ENCODE data around the gene ZGPAT.

Gene ZGPAT

GRCh38 chr20:63706027-63706695, 1.7 kb upstream of the ZGPAT start:
- DNase-seq (ENCODE audit: low read depth): no peak
- peak overlapping the region; percentile 81 for H3K4me3 ChIP-seq (ENCODE audit: low read length)
- no peak for TF ChIP-seq CTCF (conservative IDR thresholded peaks at IDR 0.05; ENCODE audit: low read length)

GRCh38 chr20:63706852-63707557, 834 bp upstream of the ZGPAT start:
- peak; percentile 20; the same call in 1 of the 2 replicates for TF ChIP-seq CTCF (conservative IDR thresholded peaks at IDR 0.05; ENCODE audit: low read length)
- peak overlapping the region; percentile 81 for H3K4me3 ChIP-seq (ENCODE audit: low read length)
- DNase-seq (ENCODE audit: low read depth): peak; percentile 20

GRCh38 chr20:63708301-63709148, 686 bp downstream of the ZGPAT start:
- TF ChIP-seq CTCF (conservative IDR thresholded peaks at IDR 0.05; ENCODE audit: low read length): no peak
- peak overlapping the region; percentile 81 for H3K4me3 ChIP-seq (ENCODE audit: low read length)
- DNase-seq (ENCODE audit: low read depth): no peak

- H3K4me3 ChIP-seq (ENCODE audit: low read length): peak overlapping the region; percentile 81
- no peak for DNase-seq (ENCODE audit: low read depth)
- no peak for TF ChIP-seq CTCF (conservative IDR thresholded peaks at IDR 0.05; ENCODE audit: low read length)
These were observed 1.3 kb downstream of the ZGPAT start for GRCh38 chr20:63709149-63709527.

- no peak for DNase-seq (ENCODE audit: low read depth)
- TF ChIP-seq CTCF (conservative IDR thresholded peaks at IDR 0.05; ENCODE audit: low read length): no peak
- H3K4me3 ChIP-seq (ENCODE audit: low read length): no peak overlapping the region
These were observed 3.3 kb downstream of the ZGPAT start for GRCh38 chr20:63711085-63711645.

- no peak for DNase-seq (ENCODE audit: low read depth)
- H3K4me3 ChIP-seq (ENCODE audit: low read length): no peak overlapping the region
- no peak for TF ChIP-seq CTCF (conservative IDR thresholded peaks at IDR 0.05; ENCODE audit: low read length)
These were observed 4.4 kb downstream of the ZGPAT start for GRCh38 chr20:63712191-63712590.
